HG03571 (cell line): Measurements from ENCODE around the gene IL6ST.

Experiments
- ATAC-seq: cut with Tn5 transposase; IDR thresholded peaks from one replicate; pipeline ENCODE4 v1.9.1; 2021; ENCODE audit not compliant: unreplicated experiment

IL6ST gene

GRCh38 chr5:55923177-55923771, 71.5 kb downstream of the IL6ST start:
- ATAC-seq, result no peak

GRCh38 chr5:55921617-55922016, 73.1 kb downstream of the IL6ST start:
- no peak for ATAC-seq

GRCh38 chr5:55920784-55921183, 74.0 kb downstream of the IL6ST start:
- ATAC-seq, result no peak

DNA sequence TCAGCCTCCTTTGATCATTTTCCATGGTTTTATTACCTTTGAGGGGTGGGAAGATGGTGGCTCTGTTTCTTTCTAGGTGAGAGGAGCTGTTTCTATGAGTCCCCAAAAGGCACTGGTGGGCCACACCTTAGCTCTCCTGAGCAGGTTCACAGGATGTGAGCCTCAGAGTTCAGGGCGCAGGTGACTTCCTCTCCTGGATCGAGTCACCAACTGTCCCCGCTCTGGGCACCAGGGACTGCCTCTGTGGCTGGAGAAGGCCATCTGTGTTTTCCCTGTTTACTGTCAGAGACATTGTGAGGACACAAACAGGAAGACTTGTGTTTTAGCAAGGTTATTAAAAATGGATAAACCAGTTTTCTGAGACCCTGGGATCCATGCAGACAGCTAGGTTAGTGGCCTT, 75.1 kb downstream of the IL6ST start:
- ATAC-seq, result no peak

- ATAC-seq, result no peak
Measured at GRCh38 chr5:55918087-55919035, 76.4 kb downstream of the IL6ST start.

GRCh38 chr5:55917402-55918086, 77.2 kb downstream of the IL6ST start:
- no peak for ATAC-seq

- ATAC-seq, result no peak
Measured at GRCh38 chr5:55916986-55917385, 77.8 kb downstream of the IL6ST start.

- no peak for ATAC-seq
Measured at GRCh38 chr5:55915783-55916182, 79.0 kb downstream of the IL6ST start.

- no peak for ATAC-seq
Measured at GRCh38 chr5:55914971-55915370, 79.8 kb downstream of the IL6ST start.

DNA sequence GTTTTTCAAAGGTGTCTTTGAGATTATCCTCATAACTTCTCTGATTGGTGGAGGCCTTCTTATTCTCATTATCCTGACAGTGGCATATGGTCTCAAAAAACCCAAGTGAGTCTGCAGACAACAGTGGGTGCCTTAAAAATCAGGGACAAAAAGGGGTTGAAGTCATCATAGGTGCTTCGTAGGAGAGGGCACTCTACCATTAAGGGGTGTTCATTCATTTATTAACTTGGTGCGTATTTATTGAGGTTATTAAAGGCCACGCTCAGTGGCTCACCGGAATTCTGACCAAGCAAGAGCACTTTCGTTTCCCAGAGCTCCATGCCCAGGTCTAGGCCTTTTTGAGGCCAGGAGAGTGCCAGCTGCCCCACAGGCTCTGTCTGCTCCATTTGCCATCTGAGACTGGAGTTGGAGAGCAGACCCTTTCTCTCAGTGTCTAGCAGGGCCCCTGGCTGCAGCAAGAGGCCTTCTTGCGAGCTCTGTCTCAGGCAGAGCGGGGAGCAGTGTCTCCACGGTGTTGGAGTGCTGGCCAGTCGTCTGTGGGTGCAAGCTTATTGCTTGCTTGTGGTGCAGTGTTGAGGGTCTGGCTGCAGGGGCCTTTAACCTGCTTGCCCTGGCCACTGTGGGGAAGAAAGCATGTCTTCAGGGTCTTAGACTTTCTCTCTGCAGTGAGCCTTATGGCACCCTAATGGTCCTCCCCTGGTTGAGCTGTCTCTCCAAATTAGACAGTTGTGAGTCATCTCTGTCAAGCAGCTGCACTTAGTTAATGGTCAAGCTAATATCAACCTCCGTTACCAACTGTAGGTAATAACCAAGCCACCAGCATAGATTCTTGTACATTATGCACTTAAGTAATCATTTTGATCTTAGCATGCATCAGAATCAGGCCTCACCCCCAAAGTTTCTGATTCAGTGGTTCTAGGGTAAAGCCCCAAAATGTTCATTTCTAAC, 81.0 kb downstream of the IL6ST start:
- ATAC-seq, result peak; percentile 95

- no peak for ATAC-seq
Measured at GRCh38 chr5:55911784-55912653, 82.7 kb downstream of the IL6ST start.

- ATAC-seq, result no peak
Measured at GRCh38 chr5:55908804-55909203, 86.0 kb downstream of the IL6ST start.

- ATAC-seq, result no peak
Measured at GRCh38 chr5:55907927-55908326, 86.8 kb downstream of the IL6ST start.

- ATAC-seq, result no peak
Measured at GRCh38 chr5:55905251-55905650, 89.5 kb downstream of the IL6ST start.

GRCh38 chr5:55904152-55904551, 90.6 kb downstream of the IL6ST start:
- no peak for ATAC-seq

- peak; percentile 83 for ATAC-seq
Measured at GRCh38 chr5:55903121-55903701, 91.6 kb downstream of the IL6ST start.

GRCh38 chr5:55902696-55903095, 92.1 kb downstream of the IL6ST start:
- ATAC-seq, result no peak

DNA sequence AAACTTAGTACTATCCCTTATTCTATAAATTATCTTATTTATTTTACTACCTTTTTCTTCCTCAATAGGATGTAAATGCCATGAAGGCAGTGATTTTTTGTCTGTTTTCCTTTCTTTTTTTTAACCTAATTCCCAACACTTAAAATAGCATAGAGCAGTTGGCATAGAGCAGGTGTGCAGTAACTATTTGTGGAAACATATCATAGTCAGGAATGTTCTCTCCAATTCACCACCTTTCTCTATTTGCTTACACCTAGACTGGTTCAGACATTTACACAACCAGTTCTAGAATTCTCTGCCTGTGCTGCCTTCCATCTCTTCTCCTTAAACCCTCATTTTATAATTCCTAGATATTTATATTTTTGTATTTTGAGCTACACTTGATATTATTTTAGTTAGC, 94.0 kb downstream of the IL6ST start:
- no peak for ATAC-seq

DNA sequence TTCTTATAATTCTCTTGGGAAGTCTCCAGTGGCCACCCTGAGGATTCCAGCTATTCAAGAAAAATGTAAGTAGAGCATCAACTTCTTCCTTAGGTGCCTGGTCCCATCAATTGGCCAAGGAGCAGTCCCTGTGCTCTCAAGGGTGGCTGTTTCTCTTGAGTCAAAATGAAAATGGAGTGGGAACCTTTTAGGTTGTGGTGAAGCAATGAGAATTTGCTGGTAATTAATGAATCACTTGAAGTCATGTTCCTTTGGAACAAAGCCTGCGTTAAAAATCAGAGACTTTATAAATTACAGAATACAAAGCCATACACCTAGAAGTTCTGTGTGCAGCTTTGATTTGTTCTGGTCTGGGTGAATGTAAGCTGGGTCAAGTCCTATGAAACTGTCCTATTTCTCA, 94.7 kb downstream of the IL6ST start:
- ATAC-seq, result no peak
